ENCODE results near the gene LAG3.

The LAG3 gene

DNA sequence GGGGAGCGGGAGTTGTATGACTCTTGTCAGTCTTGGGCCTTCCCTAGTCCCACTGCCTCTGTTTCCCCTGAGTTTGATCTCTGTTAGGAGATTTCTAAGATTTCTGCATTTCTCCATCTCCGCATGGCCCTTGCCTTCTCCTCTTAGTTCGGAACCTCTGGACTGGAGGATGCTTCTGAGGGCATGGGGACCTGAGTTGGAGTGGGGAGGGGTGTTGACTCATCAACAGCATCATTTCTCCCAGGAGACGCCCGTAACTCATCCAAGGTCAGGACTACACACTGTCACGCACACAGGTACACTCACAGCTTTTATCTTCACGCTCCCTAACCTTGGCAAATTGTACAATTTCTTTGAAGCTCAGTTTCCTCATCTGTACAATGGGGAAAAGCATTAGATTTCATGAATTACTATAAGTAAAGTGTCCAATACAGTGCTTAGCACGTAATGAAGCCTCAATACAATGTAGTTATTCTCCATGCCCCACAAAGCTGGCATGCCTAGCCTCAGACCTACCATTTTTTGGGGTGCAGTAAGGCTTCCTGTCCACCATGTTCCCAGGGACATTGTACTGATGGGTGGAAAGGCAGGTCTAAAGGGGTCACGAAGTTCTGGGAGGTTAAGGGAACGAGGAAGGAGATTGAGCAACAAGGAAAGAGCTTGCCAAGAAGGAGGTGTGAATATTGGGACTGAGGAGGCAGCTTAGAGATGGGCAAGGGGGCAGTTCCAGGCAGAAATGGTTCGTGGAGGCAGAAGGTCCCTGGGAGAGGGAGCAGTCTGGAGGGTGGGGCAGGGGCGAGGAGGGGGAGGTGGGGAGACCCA is 600 bp upstream of the LAG3 start:
- peaks cover 9% of the 10 kb centered on the region for H3K79me2 ChIP-seq (ENCODE audit: control insufficient read depth, low read length)
- H3K4me2 ChIP-seq (ENCODE audit: low read length): no peak overlapping the region
- H3K4me3 ChIP-seq (ENCODE audit: low read length): no peak overlapping the region
- peaks cover 40% of the 10 kb centered on the region for H3K27me3 ChIP-seq (ENCODE audit: control insufficient read depth, low read length)
- H3F3A ChIP-seq (ENCODE audit: control insufficient read depth, insufficient read depth): peaks cover 2% of the 10 kb centered on the region; the same call in 1 of the 2 replicates
- no peaks in the 10 kb centered on the region for H3K9me2 ChIP-seq (replicated peaks; ENCODE audit: control insufficient read depth, low read length)
- H3K4me1 ChIP-seq (ENCODE audit: control insufficient read depth, low read length): peaks cover 9% of the 10 kb centered on the region
- H3K9me3 ChIP-seq (ENCODE audit: control insufficient read depth, insufficient read depth, low read length): no peaks in the 10 kb centered on the region
- H4K20me1 ChIP-seq (ENCODE audit: control insufficient read depth, insufficient read depth, low read depth, low read length): peaks cover 3% of the 10 kb centered on the region; the same call in 1 of the 2 replicates
- no peaks in the 10 kb centered on the region for H3K36me3 ChIP-seq (ENCODE audit: control insufficient read depth, low read length)
- TF ChIP-seq, protein P1, sequence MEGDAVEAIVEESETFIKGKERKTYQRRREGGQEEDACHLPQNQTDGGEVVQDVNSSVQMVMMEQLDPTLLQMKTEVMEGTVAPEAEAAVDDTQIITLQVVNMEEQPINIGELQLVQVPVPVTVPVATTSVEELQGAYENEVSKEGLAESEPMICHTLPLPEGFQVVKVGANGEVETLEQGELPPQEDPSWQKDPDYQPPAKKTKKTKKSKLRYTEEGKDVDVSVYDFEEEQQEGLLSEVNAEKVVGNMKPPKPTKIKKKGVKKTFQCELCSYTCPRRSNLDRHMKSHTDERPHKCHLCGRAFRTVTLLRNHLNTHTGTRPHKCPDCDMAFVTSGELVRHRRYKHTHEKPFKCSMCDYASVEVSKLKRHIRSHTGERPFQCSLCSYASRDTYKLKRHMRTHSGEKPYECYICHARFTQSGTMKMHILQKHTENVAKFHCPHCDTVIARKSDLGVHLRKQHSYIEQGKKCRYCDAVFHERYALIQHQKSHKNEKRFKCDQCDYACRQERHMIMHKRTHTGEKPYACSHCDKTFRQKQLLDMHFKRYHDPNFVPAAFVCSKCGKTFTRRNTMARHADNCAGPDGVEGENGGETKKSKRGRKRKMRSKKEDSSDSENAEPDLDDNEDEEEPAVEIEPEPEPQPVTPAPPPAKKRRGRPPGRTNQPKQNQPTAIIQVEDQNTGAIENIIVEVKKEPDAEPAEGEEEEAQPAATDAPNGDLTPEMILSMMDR (IDR thresholded peaks at IDR 0.05; ENCODE audit: low read depth, low read length, poor library complexity, severe bottlenecking): no peak
- TF ChIP-seq EZH2phosphoT487 (IDR thresholded peaks at IDR 0.05; ENCODE audit: borderline replicate concordance, low read length): no peak
- no peak overlapping the region for H3K27ac ChIP-seq (ENCODE audit: low read depth, low read length)

DNA sequence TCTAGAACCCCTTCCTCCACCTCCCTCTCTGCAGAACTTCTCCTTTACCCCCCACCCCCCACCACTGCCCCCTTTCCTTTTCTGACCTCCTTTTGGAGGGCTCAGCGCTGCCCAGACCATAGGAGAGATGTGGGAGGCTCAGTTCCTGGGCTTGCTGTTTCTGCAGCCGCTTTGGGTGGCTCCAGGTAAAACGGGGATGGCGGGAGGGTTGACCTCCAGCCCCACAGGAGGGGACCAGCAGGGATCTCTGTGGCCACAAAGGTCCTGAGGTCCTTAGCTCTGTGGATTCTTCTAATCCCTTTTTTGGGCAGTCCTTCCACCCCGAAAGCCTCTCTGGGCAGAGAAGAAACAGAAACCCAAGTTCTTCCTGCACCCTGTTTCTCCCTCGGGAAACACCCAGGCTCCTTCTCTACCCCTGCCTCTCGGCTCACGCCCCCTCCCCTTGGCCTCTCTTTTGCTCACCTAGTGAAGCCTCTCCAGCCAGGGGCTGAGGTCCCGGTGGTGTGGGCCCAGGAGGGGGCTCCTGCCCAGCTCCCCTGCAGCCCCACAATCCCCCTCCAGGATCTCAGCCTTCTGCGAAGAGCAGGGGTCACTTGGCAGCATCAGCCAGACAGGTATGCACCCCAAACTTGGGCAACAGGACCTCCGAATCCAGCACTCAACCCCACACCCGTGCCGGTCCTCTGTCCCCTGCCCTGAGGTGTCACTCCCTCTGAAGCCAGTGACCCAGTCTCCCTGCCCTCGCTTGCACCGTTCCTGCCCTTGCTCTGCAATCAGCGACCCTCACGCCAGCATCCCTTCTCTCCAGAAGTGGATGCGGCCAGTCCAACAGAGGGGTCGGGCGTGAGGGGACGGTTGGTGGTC is 638 bp downstream of the LAG3 start:
- TF ChIP-seq, protein P1 (IDR thresholded peaks at IDR 0.05; ENCODE audit: low read depth, low read length, poor library complexity, severe bottlenecking): no peak
- no peak for TF ChIP-seq EZH2phosphoT487 (IDR thresholded peaks at IDR 0.05; ENCODE audit: borderline replicate concordance, low read length)
- Histone ChIP-seq H3F3A (ENCODE audit: control insufficient read depth, insufficient read depth) (peaks cover 2% of the 10 kb centered on the region; the same call in 1 of the 2 replicates), H3K9me3 (ENCODE audit: control insufficient read depth, insufficient read depth, low read length) (no peaks in the 10 kb centered on the region), H3K9me2 (replicated peaks; ENCODE audit: control insufficient read depth, low read length) (no peaks in the 10 kb centered on the region), H3K27me3 (ENCODE audit: control insufficient read depth, low read length) (peaks cover 48% of the 10 kb centered on the region), H3K4me1 (ENCODE audit: control insufficient read depth, low read length) (peaks cover 4% of the 10 kb centered on the region), H3K27ac (ENCODE audit: low read depth, low read length) (no peak overlapping the region), H3K4me2 (ENCODE audit: low read length) (no peak overlapping the region), H3K36me3 (ENCODE audit: control insufficient read depth, low read length) (no peaks in the 10 kb centered on the region), H3K79me2 (ENCODE audit: control insufficient read depth, low read length) (peaks cover under 1% of the 10 kb centered on the region), H3K4me3 (ENCODE audit: low read length) (no peak overlapping the region), H4K20me1 (ENCODE audit: control insufficient read depth, insufficient read depth, low read depth, low read length) (no peaks in the 10 kb centered on the region; the same call in 1 of the 2 replicates)

DNA sequence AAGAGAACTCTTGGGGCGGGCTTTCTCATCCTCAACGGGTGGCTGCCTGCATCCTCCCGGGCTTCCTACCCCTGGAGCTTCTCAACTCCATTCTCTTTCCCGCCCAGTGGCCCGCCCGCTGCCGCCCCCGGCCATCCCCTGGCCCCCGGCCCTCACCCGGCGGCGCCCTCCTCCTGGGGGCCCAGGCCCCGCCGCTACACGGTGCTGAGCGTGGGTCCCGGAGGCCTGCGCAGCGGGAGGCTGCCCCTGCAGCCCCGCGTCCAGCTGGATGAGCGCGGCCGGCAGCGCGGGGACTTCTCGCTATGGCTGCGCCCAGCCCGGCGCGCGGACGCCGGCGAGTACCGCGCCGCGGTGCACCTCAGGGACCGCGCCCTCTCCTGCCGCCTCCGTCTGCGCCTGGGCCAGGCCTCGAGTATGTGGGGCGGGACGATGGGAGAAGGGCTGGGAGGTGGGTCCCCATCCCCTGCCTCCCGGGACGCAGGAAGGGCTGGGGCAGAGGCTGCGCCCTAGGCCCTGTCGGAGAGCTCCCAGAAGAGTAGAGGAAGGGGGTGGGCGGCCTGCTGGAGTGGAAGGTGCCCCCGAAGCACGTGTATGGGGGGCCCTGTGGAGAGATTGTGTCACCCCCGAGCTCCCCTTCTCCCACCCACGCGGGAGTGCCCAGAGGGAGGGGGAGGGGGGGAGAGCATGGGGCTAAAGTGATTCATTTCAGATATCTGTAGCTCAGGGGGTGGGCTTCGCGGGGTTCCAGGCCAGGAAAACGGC is 1.5 kb downstream of the LAG3 start:
- Histone ChIP-seq H3K4me2 (ENCODE audit: low read length) (no peak overlapping the region), H3K9me3 (ENCODE audit: control insufficient read depth, insufficient read depth, low read length) (no peaks in the 10 kb centered on the region), H3K79me2 (ENCODE audit: control insufficient read depth, low read length) (no peaks in the 10 kb centered on the region), H4K20me1 (ENCODE audit: control insufficient read depth, insufficient read depth, low read depth, low read length) (no peaks in the 10 kb centered on the region), H3K27me3 (ENCODE audit: control insufficient read depth, low read length) (peaks cover 50% of the 10 kb centered on the region), H3K9me2 (replicated peaks; ENCODE audit: control insufficient read depth, low read length) (no peaks in the 10 kb centered on the region), H3K4me1 (ENCODE audit: control insufficient read depth, low read length) (peaks cover 11% of the 10 kb centered on the region), H3F3A (ENCODE audit: control insufficient read depth, insufficient read depth) (peaks cover 2% of the 10 kb centered on the region; the same call in 1 of the 2 replicates), H3K4me3 (ENCODE audit: low read length) (no peak overlapping the region), H3K36me3 (ENCODE audit: control insufficient read depth, low read length) (no peaks in the 10 kb centered on the region), H3K27ac (ENCODE audit: low read depth, low read length) (no peak overlapping the region)
- no peak for TF ChIP-seq EZH2phosphoT487 (IDR thresholded peaks at IDR 0.05; ENCODE audit: borderline replicate concordance, low read length)
- TF ChIP-seq, protein P1 (IDR thresholded peaks at IDR 0.05; ENCODE audit: low read depth, low read length, poor library complexity, severe bottlenecking): no peak

All from DOHH2 (cell line).